IgD-negative memory B cell (primary cell): ENCODE data around the gene NRP2. TPM values are rescaled to one million over a fixed set of nuclear protein-coding genes. Genes with fewer than 3 reads are reported as not detected.

Experiments used
- H3K27ac Mint-ChIP-seq, 3 donors: one replicate each; pipeline ENCODE4 v1.8.0; 2020 to 2022; ENCODE audit warnings: mild to moderate bottlenecking in 3 of 3, mixed read lengths in 3 of 3, moderate library complexity in 1 of 3
- H3K27me3 Mint-ChIP-seq: one replicate; pipeline ENCODE4 v1.8.0; 2021; ENCODE audit warnings: mixed read lengths
- H3K36me3 Mint-ChIP-seq: one replicate; pipeline ENCODE4 v1.8.0; 2020; ENCODE audit warnings: mild to moderate bottlenecking, mixed read lengths
- H3K4me1 Mint-ChIP-seq, 3 donors: one replicate each; pipeline ENCODE4 v1.8.0; 2020 to 2022; ENCODE audit warnings: mixed read lengths in 3 of 3, mild to moderate bottlenecking in 1 of 3
- H3K4me3 Mint-ChIP-seq, 4 donors: one replicate each; pipeline ENCODE4 v1.8.0; 2020 to 2022; ENCODE audit warnings: mild to moderate bottlenecking in 4 of 4, mixed read lengths in 4 of 4, moderate library complexity in 3 of 4
- H3K9me3 Mint-ChIP-seq, 3 donors: one replicate each; pipeline ENCODE4 v1.8.0; 2020 to 2021; ENCODE audit warnings: mixed read lengths in 3 of 3, mild to moderate bottlenecking in 1 of 3
- polyA plus RNA-seq: library from polyadenylated mRNA; unstranded; fragments of 300-500 nt; fragmentation: Illumina TruSeq; gene quantifications from one replicate; pipeline ENCODE4 v1.2.3, GENCODE V29; 2021

Gene NRP2
- polyA plus RNA-seq, 1 donor from 2014 or later: 0.55 TPM

GRCh38 chr2:205655779-205656456, 26.4 kb upstream of the NRP2 start:
- H3K27me3 Mint-ChIP-seq: peaks cover 24% of the 10 kb centered on the region
- H3K27ac Mint-ChIP-seq: no peak overlapping the region

DNA sequence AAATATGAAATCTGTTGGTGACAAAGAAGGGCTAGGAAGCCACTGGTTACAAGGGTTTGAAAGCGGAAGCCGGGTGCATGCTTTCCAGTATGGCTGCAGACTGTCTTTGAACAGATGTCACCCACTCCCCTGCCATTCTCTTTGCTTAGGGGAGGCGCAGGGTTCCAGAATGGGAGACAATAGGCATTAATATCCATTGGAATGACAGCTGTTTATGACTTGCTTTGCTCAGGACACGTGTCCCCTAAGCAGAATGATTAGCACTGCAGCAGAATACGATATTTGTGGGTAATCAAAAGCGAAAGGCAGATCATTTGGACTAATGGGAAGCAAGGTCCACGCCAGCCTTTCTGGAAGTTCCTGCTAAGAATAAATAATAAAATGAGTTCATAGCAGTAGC, 25.8 kb upstream of the NRP2 start:
- Mint-ChIP-seq H3K9me3 (peaks cover 0 to 2% (median 0%) of the 10 kb centered on the region in 3 donors), H3K27me3 (peaks cover 29% of the 10 kb centered on the region), H3K4me3 (no peak overlapping the region), H3K27ac (no peak overlapping the region), H3K36me3 (no peaks in the 10 kb centered on the region), H3K4me1 (peaks cover 11 to 14% (median 11%) of the 10 kb centered on the region in 3 donors)

More at GRCh38 chr2:205655779-205656456, 26.4 kb upstream of the NRP2 start:
- H3K4me3 Mint-ChIP-seq: no peak overlapping the region
- peaks cover 6 to 8% (median 7%) of the 10 kb centered on the region in 3 donors for H3K4me1 Mint-ChIP-seq
- peaks cover 0 to 2% (median 0%) of the 10 kb centered on the region in 3 donors for H3K9me3 Mint-ChIP-seq
- H3K36me3 Mint-ChIP-seq: no peaks in the 10 kb centered on the region

GRCh38 chr2:205656941-205657340, 25.4 kb upstream of the NRP2 start:
- peaks cover 28% of the 10 kb centered on the region for H3K27me3 Mint-ChIP-seq
- peaks cover 0 to 2% (median 0%) of the 10 kb centered on the region in 3 donors for H3K9me3 Mint-ChIP-seq
- no peak overlapping the region for H3K27ac Mint-ChIP-seq
- no peaks in the 10 kb centered on the region for H3K36me3 Mint-ChIP-seq
- H3K4me3 Mint-ChIP-seq: no peak overlapping the region
- peaks cover 11 to 14% (median 11%) of the 10 kb centered on the region in 3 donors for H3K4me1 Mint-ChIP-seq

DNA sequence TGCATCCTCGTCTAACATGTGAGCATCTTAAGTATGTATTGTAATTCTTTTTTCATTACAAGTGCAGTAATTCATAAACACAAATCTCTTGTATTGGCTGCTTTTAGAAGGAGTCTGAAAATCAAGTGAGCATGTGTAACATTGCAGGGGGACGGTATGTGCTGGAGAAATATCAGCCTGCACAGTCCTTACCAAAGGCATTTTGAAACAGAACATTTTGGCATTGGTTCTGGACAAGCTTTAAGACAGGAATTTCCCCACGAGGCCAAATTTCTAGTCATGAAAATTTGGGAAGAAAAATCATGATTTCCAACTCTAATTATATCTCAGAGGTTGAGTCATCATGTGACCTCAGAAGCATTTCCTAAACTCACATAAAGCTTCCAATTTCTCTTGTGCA, 24.7 kb upstream of the NRP2 start:
- Mint-ChIP-seq H3K36me3 (no peaks in the 10 kb centered on the region), H3K9me3 (peaks cover 0 to 2% (median 0%) of the 10 kb centered on the region in 3 donors), H3K27ac (no peak overlapping the region)

GRCh38 chr2:205658068-205658467, 24.2 kb upstream of the NRP2 start:
- Mint-ChIP-seq H3K27me3 (peaks cover 25% of the 10 kb centered on the region), H3K4me3 (no peak overlapping the region), H3K4me1 (peaks cover 11 to 19% (median 14%) of the 10 kb centered on the region in 3 donors), H3K36me3 (no peaks in the 10 kb centered on the region), H3K9me3 (peaks cover 0 to 2% (median 0%) of the 10 kb centered on the region in 3 donors), H3K27ac (no peak overlapping the region)

More for the DNA sequence above, 24.7 kb upstream of the NRP2 start:
- Mint-ChIP-seq H3K4me1 (peaks cover 11 to 19% (median 14%) of the 10 kb centered on the region in 3 donors), H3K27me3 (peaks cover 25% of the 10 kb centered on the region), H3K4me3 (no peak overlapping the region)

- peaks cover 11 to 19% (median 14%) of the 10 kb centered on the region in 3 donors for H3K4me1 Mint-ChIP-seq
- no peaks in the 10 kb centered on the region for H3K36me3 Mint-ChIP-seq
- peaks cover 0 to 2% (median 0%) of the 10 kb centered on the region in 3 donors for H3K9me3 Mint-ChIP-seq
- H3K27me3 Mint-ChIP-seq: peaks cover 23% of the 10 kb centered on the region
- no peak overlapping the region for H3K4me3 Mint-ChIP-seq
- no peak overlapping the region for H3K27ac Mint-ChIP-seq
These were observed 23.7 kb upstream of the NRP2 start for GRCh38 chr2:205658572-205658971.

DNA sequence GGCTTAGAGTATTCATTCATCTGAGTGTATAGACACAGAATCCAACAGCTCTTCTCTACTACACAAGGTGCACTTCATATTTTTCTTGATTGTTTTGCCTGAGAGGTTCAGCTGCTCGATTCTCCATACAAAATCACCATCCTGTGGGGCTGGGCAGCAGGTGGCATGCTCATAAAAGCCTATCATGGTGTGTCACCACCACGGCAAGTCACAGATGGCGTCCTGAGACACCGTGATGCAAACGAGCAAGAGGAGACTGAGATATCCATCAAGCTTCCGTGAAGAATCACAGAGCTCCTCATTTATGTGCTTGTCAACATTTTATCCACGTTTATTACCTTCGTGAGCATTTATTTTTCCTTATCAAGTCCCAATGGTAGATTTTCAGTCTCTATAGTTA, 22.4 kb upstream of the NRP2 start:
- Mint-ChIP-seq H3K36me3 (no peaks in the 10 kb centered on the region), H3K27ac (no peak overlapping the region), H3K4me1 (peaks cover 11 to 19% (median 14%) of the 10 kb centered on the region in 3 donors), H3K9me3 (peaks cover 0 to 3% (median 0%) of the 10 kb centered on the region in 3 donors), H3K4me3 (no peak overlapping the region), H3K27me3 (peaks cover 23% of the 10 kb centered on the region)

- Mint-ChIP-seq H3K4me3 (peak overlapping the region in 2 of 4 donors; percentile 17 to 49), H3K27me3 (peaks cover 23% of the 10 kb centered on the region), H3K27ac (peak overlapping the region in 1 of 3 donors; percentile 1), H3K36me3 (no peaks in the 10 kb centered on the region), H3K9me3 (peaks cover 0 to 3% (median 0%) of the 10 kb centered on the region in 3 donors), H3K4me1 (peaks cover 11 to 19% (median 14%) of the 10 kb centered on the region in 3 donors)
These were observed 21.7 kb upstream of the NRP2 start for GRCh38 chr2:205660521-205661124.

DNA sequence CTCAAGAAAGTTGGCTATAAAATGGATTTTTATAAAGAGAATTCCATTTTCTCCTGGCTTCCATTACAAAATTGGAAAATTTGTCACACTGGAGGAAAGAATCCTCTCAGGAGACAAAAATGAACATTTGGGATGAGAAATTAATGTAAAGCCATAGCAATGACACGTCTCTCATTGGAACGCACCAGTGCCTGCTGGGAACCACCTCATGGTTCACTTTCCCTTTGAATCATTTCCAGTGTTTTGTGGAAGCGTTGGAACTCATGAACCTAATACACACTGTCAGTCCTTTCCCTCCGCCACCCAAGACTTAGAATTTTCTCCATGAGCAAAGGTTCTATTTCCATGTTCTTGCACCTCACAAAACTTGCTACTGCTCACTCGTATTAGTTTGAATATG, 21.0 kb upstream of the NRP2 start:
- H3K4me3 Mint-ChIP-seq: peak overlapping the region in 1 of 4 donors; percentile 49
- H3K36me3 Mint-ChIP-seq: no peaks in the 10 kb centered on the region
- H3K4me1 Mint-ChIP-seq: peaks cover 11 to 19% (median 14%) of the 10 kb centered on the region in 3 donors
- H3K27ac Mint-ChIP-seq: no peak overlapping the region
- H3K27me3 Mint-ChIP-seq: peaks cover 23% of the 10 kb centered on the region
- H3K9me3 Mint-ChIP-seq: peaks cover 0 to 3% (median 0%) of the 10 kb centered on the region in 3 donors

- Mint-ChIP-seq H3K9me3 (peaks cover 0 to 3% (median 0%) of the 10 kb centered on the region in 3 donors), H3K27me3 (peaks cover 22% of the 10 kb centered on the region), H3K36me3 (no peaks in the 10 kb centered on the region), H3K4me1 (peaks cover 11 to 19% (median 14%) of the 10 kb centered on the region in 3 donors), H3K4me3 (no peak overlapping the region), H3K27ac (no peak overlapping the region)
These were observed 19.9 kb upstream of the NRP2 start for GRCh38 chr2:205662206-205662965.

- Mint-ChIP-seq H3K36me3 (no peaks in the 10 kb centered on the region), H3K9me3 (peaks cover 0 to 1% (median 0%) of the 10 kb centered on the region in 3 donors), H3K27ac (no peak overlapping the region), H3K4me3 (no peak overlapping the region), H3K27me3 (peaks cover 19% of the 10 kb centered on the region), H3K4me1 (peaks cover 5 to 12% (median 9%) of the 10 kb centered on the region in 3 donors)
These were observed 16.5 kb upstream of the NRP2 start for GRCh38 chr2:205665791-205666190.

GRCh38 chr2:205670292-205670691, 12.0 kb upstream of the NRP2 start:
- Mint-ChIP-seq H3K4me3 (no peak overlapping the region), H3K36me3 (no peaks in the 10 kb centered on the region), H3K9me3 (no peaks in the 10 kb centered on the region), H3K4me1 (no peaks in the 10 kb centered on the region), H3K27me3 (peaks cover 25% of the 10 kb centered on the region), H3K27ac (no peak overlapping the region)

- Mint-ChIP-seq H3K4me1 (no peaks in the 10 kb centered on the region), H3K27me3 (peaks cover 25% of the 10 kb centered on the region), H3K27ac (no peak overlapping the region), H3K36me3 (no peaks in the 10 kb centered on the region), H3K9me3 (no peaks in the 10 kb centered on the region), H3K4me3 (no peak overlapping the region)
These were observed 9.0 kb upstream of the NRP2 start for GRCh38 chr2:205673312-205673711.

- Mint-ChIP-seq H3K4me1 (peaks cover 0 to 4% (median 3%) of the 10 kb centered on the region in 3 donors), H3K4me3 (no peak overlapping the region), H3K27me3 (peaks cover 21% of the 10 kb centered on the region), H3K27ac (no peak overlapping the region), H3K9me3 (no peaks in the 10 kb centered on the region), H3K36me3 (no peaks in the 10 kb centered on the region)
These were observed 6.3 kb upstream of the NRP2 start for GRCh38 chr2:205675861-205676516.
